ELF-1 (cell line): ENCODE results near the gene AHSG.
"Not testable (repeated sequence)": the region's sequence is repeated elsewhere in the genome, so short reads cannot be mapped to it uniquely, and the experiment has no call there.

Experiments
- DNase-seq: peaks from one replicate; pipeline ENCODE4 v3.0.0-alpha.2; 2016; ENCODE audit warnings: low read depth, low spot score

Gene AHSG

GRCh38 chr3:186618318-186618938, 5.6 kb downstream of the AHSG start:
- no peak for DNase-seq

GRCh38 chr3:186619787-186620212, 6.9 kb downstream of the AHSG start:
- no peak for DNase-seq

GRCh38 chr3:186620213-186621092, 7.6 kb downstream of the AHSG start:
- no peak for DNase-seq

DNA sequence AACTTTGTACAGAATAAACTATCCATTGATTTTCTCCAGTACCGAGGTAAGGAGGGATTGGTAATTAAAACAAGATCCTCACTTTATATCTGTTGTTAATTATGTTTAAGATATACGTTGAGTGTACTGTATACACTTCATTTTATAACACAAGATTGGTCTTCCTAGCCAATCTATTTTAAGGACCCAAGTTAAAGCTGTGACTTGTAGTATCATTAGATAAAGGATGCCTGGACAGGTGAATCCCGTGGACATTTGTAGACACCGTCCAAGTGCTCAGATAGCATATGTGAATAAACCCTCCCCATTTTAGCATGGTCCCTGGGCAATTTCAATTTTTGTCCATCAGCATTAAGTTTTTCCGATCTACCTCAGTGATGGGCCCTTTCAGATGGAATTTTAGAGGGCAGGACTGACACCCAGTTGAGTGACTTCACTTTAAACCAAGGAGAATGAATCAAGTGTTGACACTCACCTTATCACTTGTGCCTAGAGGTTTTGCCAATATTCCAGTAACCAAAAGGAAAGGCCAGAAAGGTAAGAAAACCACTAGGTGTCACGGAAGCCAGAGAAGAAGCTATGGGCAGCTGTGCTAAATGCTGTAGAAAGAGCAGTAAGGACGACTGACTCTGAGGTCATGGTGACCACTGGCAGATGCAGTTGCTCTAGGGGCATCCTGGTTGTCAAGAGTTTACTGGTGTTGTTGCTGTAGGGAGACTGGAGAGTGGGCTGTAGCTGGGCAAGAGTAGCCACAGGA, 9.2 kb downstream of the AHSG start:
- DNase-seq = no peak

GRCh38 chr3:186622651-186623310, 9.9 kb downstream of the AHSG start:
- no peak for DNase-seq

DNA sequence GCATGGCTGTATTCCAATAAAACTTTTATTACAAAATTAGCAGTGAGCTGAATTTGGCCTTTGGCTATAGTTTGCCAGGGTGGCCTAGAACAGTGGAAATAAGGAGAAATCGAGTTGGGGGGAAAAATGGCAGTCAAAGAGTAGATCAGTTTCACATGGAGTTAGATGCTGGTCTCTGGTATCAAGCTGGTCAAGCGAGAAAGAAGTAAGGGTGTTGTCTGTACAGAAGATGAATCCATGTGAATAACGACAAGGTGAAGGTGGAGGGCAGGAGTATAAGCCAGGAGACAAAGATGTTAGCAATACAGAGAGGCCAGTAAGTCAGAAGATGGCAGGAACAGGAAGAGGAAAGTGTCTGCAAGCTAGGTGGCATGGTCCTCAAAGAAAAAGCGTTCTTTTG, 11.7 kb downstream of the AHSG start:
- DNase-seq = no peak

GRCh38 chr3:186625600-186626042, 12.8 kb downstream of the AHSG start:
- DNase-seq = no peak

- DNase-seq = no peak
These were observed 13.5 kb downstream of the AHSG start for GRCh38 chr3:186626254-186626847.

DNA sequence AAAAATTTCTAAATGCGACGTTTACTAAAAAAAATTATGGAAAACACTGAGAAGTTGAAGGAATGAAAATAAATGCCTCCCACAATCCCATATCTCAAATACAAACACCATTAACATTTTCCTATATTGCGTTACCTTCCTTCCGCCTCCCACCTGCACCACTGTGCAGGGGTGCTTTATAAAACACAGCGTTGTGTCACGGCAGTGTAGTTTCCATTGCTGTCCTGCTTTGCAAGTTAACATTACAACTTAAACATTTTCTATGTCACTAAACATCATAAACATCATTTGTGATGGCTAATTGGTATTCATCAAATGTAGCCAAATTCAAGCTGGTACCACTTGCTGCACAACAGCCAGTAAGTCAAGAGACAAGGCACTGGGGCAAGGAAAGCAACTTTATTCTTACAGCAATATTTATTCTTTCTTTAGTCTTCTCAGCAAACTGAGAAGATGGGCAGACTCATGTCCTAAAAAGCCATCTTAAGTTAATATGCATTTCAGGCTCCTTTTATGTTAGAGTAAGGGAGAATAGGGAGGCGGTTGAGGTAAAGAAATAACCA, 15.1 kb downstream of the AHSG start:
- no peak for DNase-seq

DNA sequence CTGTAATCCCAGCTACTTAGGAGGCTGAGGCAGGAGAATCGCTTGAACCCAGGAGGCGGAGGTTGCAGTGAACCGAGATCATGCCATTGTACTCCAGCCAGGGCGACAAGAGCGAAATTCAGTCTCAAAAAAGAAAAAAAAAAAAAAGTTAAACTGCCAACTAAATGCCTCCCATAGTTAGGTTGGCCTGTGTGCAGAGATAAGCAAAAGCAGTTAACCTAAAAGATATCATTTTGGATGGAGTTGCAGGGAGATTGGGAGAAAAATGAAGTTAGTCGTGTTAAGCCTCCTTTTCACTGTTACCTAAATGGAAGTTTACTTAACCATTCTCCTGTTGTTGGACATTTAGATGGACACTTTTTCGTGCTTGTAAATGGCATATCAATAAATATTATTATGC, 15.9 kb downstream of the AHSG start:
- DNase-seq = no peak

GRCh38 chr3:186630950-186631641, 18.2 kb downstream of the AHSG start:
- no peak for DNase-seq

DNA sequence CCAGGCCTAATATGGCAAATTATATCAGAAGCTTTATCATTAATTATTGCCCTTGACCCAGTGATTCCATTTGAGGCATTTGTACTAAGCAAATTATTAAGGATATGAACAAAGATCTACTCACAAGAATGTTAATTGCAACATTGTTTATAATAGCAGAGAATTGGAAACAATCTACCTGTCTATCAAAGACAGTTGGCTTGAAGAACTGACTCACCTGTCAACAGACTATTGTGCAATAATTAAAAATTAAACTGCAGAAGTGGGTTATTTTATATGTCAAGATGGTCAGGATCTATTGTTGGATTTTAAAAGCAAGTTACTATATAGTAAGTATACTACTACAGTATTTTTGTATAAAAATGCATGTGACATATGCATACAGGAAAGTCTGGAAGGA, 20.6 kb downstream of the AHSG start:
- DNase-seq = no peak

DNA sequence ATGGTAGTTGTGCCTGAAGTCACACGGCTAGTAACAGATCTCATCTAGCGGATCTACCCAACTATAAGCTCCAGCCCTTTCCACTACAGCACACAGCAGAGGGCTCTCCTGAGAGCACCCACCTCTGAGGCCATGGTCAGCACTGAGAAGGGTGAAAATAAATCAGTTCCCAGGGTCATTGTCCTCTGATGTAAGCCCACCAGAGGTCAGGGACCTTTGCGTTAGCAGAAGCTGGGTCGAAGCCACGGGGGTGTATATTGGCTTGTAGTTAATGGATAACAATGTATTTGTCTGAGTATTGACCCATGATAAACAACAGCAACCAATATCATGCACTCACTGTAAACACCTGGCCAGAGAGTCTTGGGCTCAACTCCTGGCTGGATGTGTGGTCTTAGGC, 21.3 kb downstream of the AHSG start:
- DNase-seq = not testable (repeated sequence)

- no peak for DNase-seq
These were observed 22.7 kb downstream of the AHSG start for GRCh38 chr3:186635532-186635931.

- no peak for DNase-seq
These were observed 23.7 kb downstream of the AHSG start for GRCh38 chr3:186636536-186636935.

DNA sequence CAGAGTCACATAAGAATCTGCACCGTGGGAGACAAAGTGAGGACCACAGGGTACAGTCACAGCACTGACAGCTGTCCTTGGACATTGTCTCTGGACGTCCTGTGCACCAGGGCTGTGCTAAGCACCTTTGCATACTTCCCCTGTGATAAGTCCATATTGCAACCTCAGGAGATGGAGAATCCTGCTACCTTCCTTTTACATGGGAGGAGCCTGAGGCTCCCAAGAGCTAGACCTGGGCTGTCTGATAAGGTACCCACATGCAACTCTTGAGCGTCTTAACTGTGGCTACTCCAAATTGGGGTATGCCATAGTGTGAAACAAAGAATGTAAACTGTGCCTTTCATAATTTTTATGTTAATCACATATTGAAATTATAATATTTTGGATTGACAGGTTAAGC, 24.8 kb downstream of the AHSG start:
- DNase-seq = no peak

GRCh38 chr3:186638259-186638658, 25.4 kb downstream of the AHSG start:
- no peak for DNase-seq

GRCh38 chr3:186639778-186640472, 27.1 kb downstream of the AHSG start, which contains the start of gene FETUB:
FETUB (plus strand) TSS chr3:186640399; CDS start chr3:186640461, 62 bp downstream.
- no peak for DNase-seq

DNA sequence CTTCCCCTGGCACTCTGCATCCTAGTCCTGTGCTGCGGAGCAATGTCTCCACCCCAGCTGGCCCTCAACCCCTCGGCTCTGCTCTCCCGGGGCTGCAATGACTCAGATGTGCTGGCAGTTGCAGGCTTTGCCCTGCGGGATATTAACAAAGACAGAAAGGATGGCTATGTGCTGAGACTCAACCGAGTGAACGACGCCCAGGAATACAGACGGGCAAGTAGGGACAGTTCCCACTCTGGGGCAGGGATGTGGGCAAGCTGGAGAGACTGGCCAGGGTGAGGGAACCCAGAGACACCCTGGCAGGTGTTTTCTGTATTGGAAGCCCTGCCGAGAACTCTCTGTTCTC, 27.6 kb downstream of the AHSG start:
- peak; percentile 51 for DNase-seq

DNA sequence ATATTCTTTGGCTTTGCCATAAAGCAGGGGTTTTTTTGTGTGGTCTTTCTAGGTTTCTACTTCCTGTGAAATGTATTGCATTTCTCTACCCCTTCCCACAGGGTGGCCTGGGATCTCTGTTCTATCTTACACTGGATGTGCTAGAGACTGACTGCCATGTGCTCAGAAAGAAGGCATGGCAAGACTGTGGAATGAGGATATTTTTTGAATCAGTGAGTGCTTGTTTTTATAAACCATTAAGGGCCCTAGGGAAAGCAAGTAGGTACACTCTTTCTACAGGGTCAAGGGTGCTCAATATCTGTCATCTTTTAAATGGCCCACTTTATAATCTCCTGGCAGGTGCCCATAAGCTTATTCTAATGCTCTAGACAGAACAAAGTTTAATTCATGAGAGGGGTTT, 28.1 kb downstream of the AHSG start:
- no peak for DNase-seq
